Spleen (tissue), 11 donors: ENCODE measurements around the gene XAF1. TPM values are rescaled to one million over a fixed set of nuclear protein-coding genes. Genes with fewer than 3 reads are reported as not detected.
A peak's percentile ranks its signal among the peaks of the same experiment; 100 is the strongest.
"Not testable (repeated sequence)": the region's sequence is repeated elsewhere in the genome, so short reads cannot be mapped to it uniquely, and the experiment has no call there.

Source experiments
- DNase-seq: peaks from one replicate; pipeline ENCODE4 v3.0.0-alpha.2; 2020
- H3K27ac ChIP-seq, 8 donors: fragments of 200-600 bp; sonication (generic) in 7 of 8; 1 replicate in 4 of 8; 2 replicates in 4 of 8; pipeline versions ENCODE4 v1.5.0 to v1.8.0; 2016 to 2021; ENCODE audit warnings: inconsistent platforms in 4 of 8, mild to moderate bottlenecking in 4 of 8, moderate library complexity in 1 of 8
- H3K27me3 ChIP-seq, 7 donors: fragments of 200-600 bp; sonication (generic) in 6 of 7; replicated peaks in 1 of 7; 1 replicate in 4 of 7; 2 replicates in 3 of 7; pipeline versions ENCODE4 v1.5.0 to v1.8.0; 2016 to 2021; ENCODE audit warnings: inconsistent platforms in 3 of 7, mild to moderate bottlenecking in 1 of 7
- H3K36me3 ChIP-seq, 6 donors: fragments of 200-600 bp; sonication (generic) in 5 of 6; 1 replicate in 4 of 6; 2 replicates in 2 of 6; pipeline versions ENCODE4 v1.5.0 to v1.8.0; 2016 to 2021; ENCODE audit warnings: inconsistent platforms in 2 of 6
- H3K4me1 ChIP-seq, 6 donors: fragments of 200-600 bp; sonication (generic) in 5 of 6; 1 replicate in 3 of 6; 2 replicates in 3 of 6; pipeline versions ENCODE4 v1.5.0 to v1.8.0; 2016 to 2021; ENCODE audit warnings: inconsistent platforms in 3 of 6
- H3K4me3 ChIP-seq, 8 donors: fragments of 200-600 bp; sonication (generic) in 7 of 8; 1 replicate in 4 of 8; 2 replicates in 4 of 8; pipeline versions ENCODE4 v1.5.0 to v1.8.0; 2016 to 2021; ENCODE audit warnings: inconsistent platforms in 4 of 8, mild to moderate bottlenecking in 4 of 8, moderate library complexity in 2 of 8
- H3K9me3 ChIP-seq, 8 donors: fragments of 200-600 bp; sonication (generic) in 7 of 8; 1 replicate in 4 of 8; 2 replicates in 4 of 8; pipeline versions ENCODE4 v1.5.0 to v1.8.0; 2016 to 2021; ENCODE audit warnings: inconsistent platforms in 4 of 8
- POLR2A ChIP-seq, 3 donors: fragments of 450-650 bp; IDR thresholded peaks; one replicate each; pipeline ENCODE4 v1.5.1; 2017; ENCODE audit warnings: antibody characterized with exemption in 3 of 3, mild to moderate bottlenecking in 1 of 3
- POLR2AphosphoS5 ChIP-seq, 3 donors: sonication (generic); formaldehyde crosslinking; IDR thresholded peaks; one replicate each; pipeline ENCODE4 v1.5.1; 2017; ENCODE audit warnings: antibody characterized with exemption in 3 of 3
- WGBS, 5 donors: extraction: QIAGEN DNeasy Blood & Tissue Kit in 3 of 5; methylation state at CpG; one replicate each; pipeline versions ENCODE4 v1.1.5 to v1.1.7; 2013 to 2018; 5-methylcytosine and 5-hydroxymethylcytosine counted together
- intact Hi-C: fragments of 100-400 bp; cut with DNase I; formaldehyde crosslinking; loops from one replicate; pipeline ENCODE4 v1.15.0; 2023; ENCODE audit warnings: low total_unique reads
- polyA plus RNA-seq, 3 donors: library from polyadenylated mRNA; stranded (reverse); fragments of 200-250 nt; gene quantifications; one replicate each; pipeline ENCODE4 v1.2.1, GENCODE V29; 2013
- total RNA-seq, 7 donors: library from RNA; depleted of rRNA in 3 of 7; stranded (reverse); fragments of >200 nt in 3 of 7; fragmentation: NEBNext Ultra II Directional in 4 of 7; extraction: Animal tissue kit (Norgen Biotek cat#: 25700) in 4 of 7; gene quantifications; one replicate each; pipeline versions ENCODE4 v1.1.0 to v1.2.1, GENCODE V29; 2016 to 2021
- TF ChIP-seq, protein P1 (sequence below), 11 experiments: fragments of 200-600 bp in 7 of 11; fragments of 450-650 bp in 4 of 11; sonication (generic) in 4 of 11; IDR thresholded peaks in 8 of 11; conservative IDR thresholded peaks in 3 of 11; 1 replicate in 7 of 11; 2 replicates in 4 of 11; pipeline versions ENCODE4 v1.4.0 to v1.8.0; 2016 to 2021; ENCODE audit warnings: antibody characterized with exemption in 11 of 11, inconsistent platforms in 4 of 11, mild to moderate bottlenecking in 1 of 11
- donor health status: healthy with polysubstance abuse.
- donor health status: DM: no; HTN: no; CAD: no; lungs with moderate emphysema.
- donor health status: DM: no; HTN: no; CAD: no.
- donor health status: Bipolar disorder and iron deficiency.
- donor health status: healthy.
- donor health status: DM: no; HTN: no; CAD: no.
- donor health status: DM: yes; HTN: yes; CAD: no.

The XAF1 gene
- total and polyA plus RNA-seq, 10 donors: 26.4 to 176 (median 100) TPM

DNA sequence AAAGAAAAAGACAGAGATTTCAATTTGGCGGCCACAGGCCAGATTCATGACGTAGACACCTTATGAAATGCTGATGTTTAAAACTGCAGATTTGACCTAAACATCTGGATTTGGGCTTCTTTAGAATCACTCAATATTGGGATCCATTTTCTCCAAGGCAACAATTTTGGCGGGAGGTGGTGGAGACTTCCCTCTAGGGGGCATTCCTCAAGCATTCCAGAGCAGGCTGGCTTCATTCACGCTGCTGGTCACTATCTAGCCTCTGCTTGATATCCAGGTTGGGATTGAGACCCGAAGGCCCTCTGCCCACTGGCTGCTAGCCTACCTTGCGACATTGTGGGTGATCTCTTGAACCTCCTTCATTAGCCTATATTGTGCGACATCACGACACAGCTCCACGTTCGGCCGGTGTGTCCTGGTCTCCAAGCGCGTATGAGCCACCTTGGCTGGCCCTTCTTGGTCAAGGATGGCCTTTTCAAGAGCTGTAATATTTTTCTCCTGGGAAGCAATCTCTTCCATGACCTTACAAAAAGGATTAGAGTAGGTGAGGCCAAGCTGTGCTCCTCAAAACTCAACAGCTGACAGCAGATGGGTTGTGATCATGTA is 44.7 kb downstream of the XAF1 start:
- WGBS, 5 donors: 82 to 92% (median 89%) methylated on average over 13 of the region's 13 CpGs
- Histone ChIP-seq H3K36me3 (no peaks in the 10 kb centered on the region), H3K9me3 (no peaks in the 10 kb centered on the region), H3K4me3 (no peak overlapping the region), H3K4me1 (no peaks in the 10 kb centered on the region), H3K27ac (no peak overlapping the region), H3K27me3 (no peaks in the 10 kb centered on the region)
- intact Hi-C loops: loop anchor here (5.0 kb wide), 1 partner anchor 133 kb away; no protein-coding TSS in a partner anchor
- no peak for DNase-seq
- TF ChIP-seq, protein P1, sequence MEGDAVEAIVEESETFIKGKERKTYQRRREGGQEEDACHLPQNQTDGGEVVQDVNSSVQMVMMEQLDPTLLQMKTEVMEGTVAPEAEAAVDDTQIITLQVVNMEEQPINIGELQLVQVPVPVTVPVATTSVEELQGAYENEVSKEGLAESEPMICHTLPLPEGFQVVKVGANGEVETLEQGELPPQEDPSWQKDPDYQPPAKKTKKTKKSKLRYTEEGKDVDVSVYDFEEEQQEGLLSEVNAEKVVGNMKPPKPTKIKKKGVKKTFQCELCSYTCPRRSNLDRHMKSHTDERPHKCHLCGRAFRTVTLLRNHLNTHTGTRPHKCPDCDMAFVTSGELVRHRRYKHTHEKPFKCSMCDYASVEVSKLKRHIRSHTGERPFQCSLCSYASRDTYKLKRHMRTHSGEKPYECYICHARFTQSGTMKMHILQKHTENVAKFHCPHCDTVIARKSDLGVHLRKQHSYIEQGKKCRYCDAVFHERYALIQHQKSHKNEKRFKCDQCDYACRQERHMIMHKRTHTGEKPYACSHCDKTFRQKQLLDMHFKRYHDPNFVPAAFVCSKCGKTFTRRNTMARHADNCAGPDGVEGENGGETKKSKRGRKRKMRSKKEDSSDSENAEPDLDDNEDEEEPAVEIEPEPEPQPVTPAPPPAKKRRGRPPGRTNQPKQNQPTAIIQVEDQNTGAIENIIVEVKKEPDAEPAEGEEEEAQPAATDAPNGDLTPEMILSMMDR (IDR thresholded peaks at IDR 0.05 in 8 of 11, conservative IDR thresholded peaks at IDR 0.05 in 3 of 11): peak in 1 of 11 experiments; percentile 40
- TF ChIP-seq POLR2AphosphoS5 (IDR thresholded peaks at IDR 0.05): no peak

DNA sequence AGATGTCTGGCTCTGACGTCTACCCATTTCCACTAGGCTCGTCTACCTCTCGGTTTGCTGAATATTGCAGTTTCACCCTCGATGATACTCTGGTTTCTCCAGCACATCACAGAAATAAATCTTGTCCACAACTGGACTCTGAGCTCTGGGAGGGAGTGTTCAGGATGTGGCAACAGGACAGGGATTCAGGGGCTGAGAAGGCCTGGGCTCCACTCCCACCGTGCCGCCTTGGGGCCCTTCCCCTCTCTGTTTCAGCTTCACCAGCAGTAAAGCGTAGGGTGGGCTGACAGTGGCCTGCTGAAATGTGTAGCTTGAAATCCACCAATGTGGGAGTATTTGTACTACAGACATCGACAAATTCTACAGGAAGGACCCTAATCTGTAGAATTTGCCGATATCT is 55.7 kb downstream of the XAF1 start:
- intact Hi-C loops: no loop called here
- 86 to 95% (median 89%) methylated on average over 9 of the region's 9 CpGs for WGBS, 5 donors

GRCh38 chr17:6812295-6812694 is 56.4 kb downstream of the XAF1 start:
- Histone ChIP-seq H3K4me1 (no peaks in the 10 kb centered on the region), H3K4me3 (no peak overlapping the region), H3K36me3 (no peaks in the 10 kb centered on the region), H3K27me3 (peaks cover 0 to 32% (median 0%) of the 10 kb centered on the region in 7 donors), H3K9me3 (peaks cover 0 to 12% (median 0%) of the 10 kb centered on the region in 8 donors), H3K27ac (no peak overlapping the region)
- no peak for TF ChIP-seq POLR2A (IDR thresholded peaks at IDR 0.05)
- TF ChIP-seq, protein P1 (IDR thresholded peaks at IDR 0.05 in 8 of 11, conservative IDR thresholded peaks at IDR 0.05 in 3 of 11): no peak
- TF ChIP-seq POLR2AphosphoS5 (IDR thresholded peaks at IDR 0.05): no peak
- intact Hi-C loops: no loop called here
- no peak for DNase-seq
- 47 to 90% (median 75%) methylated on average over 9 of the region's 9 CpGs for WGBS, 5 donors

More for the DNA sequence above, 55.7 kb downstream of the XAF1 start:
- TF ChIP-seq, protein P1 (IDR thresholded peaks at IDR 0.05 in 8 of 11, conservative IDR thresholded peaks at IDR 0.05 in 3 of 11): no peak
- TF ChIP-seq POLR2A (IDR thresholded peaks at IDR 0.05) (no peak), POLR2AphosphoS5 (IDR thresholded peaks at IDR 0.05) (no peak)
- H3K4me1 ChIP-seq: no peaks in the 10 kb centered on the region
- H3K27me3 ChIP-seq: peaks cover 0 to 32% (median 0%) of the 10 kb centered on the region in 7 donors
- no peak overlapping the region for H3K4me3 ChIP-seq
- peaks cover 0 to 12% (median 0%) of the 10 kb centered on the region in 8 donors for H3K9me3 ChIP-seq
- no peaks in the 10 kb centered on the region for H3K36me3 ChIP-seq
- H3K27ac ChIP-seq: no peak overlapping the region
- no peak for DNase-seq

DNA sequence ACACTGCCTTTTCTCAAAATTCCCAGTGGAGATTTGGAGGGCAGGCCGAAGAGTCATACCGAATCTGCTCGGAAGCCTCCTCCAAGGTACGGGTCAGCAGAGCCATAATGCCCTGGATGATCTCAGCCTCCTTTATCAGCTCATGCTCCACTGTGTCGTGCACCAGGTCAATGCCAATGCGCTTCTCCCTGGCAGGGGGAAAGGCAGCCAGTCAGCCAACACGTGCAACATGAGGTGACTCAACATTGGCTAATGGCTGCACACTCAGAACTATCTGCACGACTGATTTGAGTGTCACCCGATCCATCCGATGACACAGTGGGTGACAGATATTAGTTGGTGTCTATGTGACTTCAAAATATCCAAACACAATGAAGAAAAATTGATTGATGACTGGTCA is 59.9 kb downstream of the XAF1 start:
- H3K36me3 ChIP-seq: no peaks in the 10 kb centered on the region
- H3K4me1 ChIP-seq: no peaks in the 10 kb centered on the region
- TF ChIP-seq POLR2AphosphoS5 (IDR thresholded peaks at IDR 0.05): no peak
- TF ChIP-seq POLR2A (IDR thresholded peaks at IDR 0.05): no peak
- TF ChIP-seq, protein P1 (IDR thresholded peaks at IDR 0.05 in 8 of 11, conservative IDR thresholded peaks at IDR 0.05 in 3 of 11): no peak
- H3K27me3 ChIP-seq: peaks cover 0 to 31% (median 0%) of the 10 kb centered on the region in 7 donors
- H3K9me3 ChIP-seq: peaks cover 0 to 8% (median 0%) of the 10 kb centered on the region in 8 donors
- DNase-seq: no peak
- WGBS, 5 donors: 83 to 90% (median 88%) methylated on average over 10 of the region's 10 CpGs
- no peak overlapping the region for H3K27ac ChIP-seq
- intact Hi-C loops: no loop called here
- no peak overlapping the region for H3K4me3 ChIP-seq

GRCh38 chr17:6816368-6816767 is 60.5 kb downstream of the XAF1 start:
- WGBS, 5 donors: 68 to 86% (median 75%) methylated on average over 3 of the region's 3 CpGs
- H3K4me1 ChIP-seq, H3K9me3 ChIP-seq, H3K4me3 ChIP-seq, H3K27ac ChIP-seq, DNase-seq, H3K36me3 ChIP-seq, intact Hi-C loops: not testable (repeated sequence)
- peaks cover 0 to 28% (median 0%) of the 10 kb centered on the region in 7 donors for H3K27me3 ChIP-seq
